GM23338 (cell line): Measurements from ENCODE around the gene MRPL28. TPM values are rescaled to one million over a fixed set of nuclear protein-coding genes. Genes with fewer than 3 reads are reported as not detected.

Experiments
- ATAC-seq: fragments of 200-7000 bp; cut with Tn5 transposase; 3 replicates; pipeline ENCODE4 v1.9.1; 2020
- DNase-seq: peaks from one replicate; pipeline ENCODE4 v3.0.0-alpha.2; 2015; ENCODE audit warnings: low spot score
- H2AFZ ChIP-seq: fragments of 200-600 bp; sonication (generic); 2 replicates; pipeline ENCODE4 v1.8.0; 2016; ENCODE audit warnings: antibody characterized with exemption, mild to moderate bottlenecking, moderate library complexity
- H3F3A ChIP-seq: fragments of 200-600 bp; sonication (generic); replicated peaks from 2 replicates; pipeline ENCODE4 v1.8.0; 2017; ENCODE audit warnings: antibody characterized with exemption, mixed run types, low read depth
- H3K27ac ChIP-seq: fragments of 200-600 bp; sonication (generic); 2 replicates; pipeline ENCODE4 v1.6.1; 2016; ENCODE audit warnings: low read depth
- H3K27me3 ChIP-seq: fragments of 200-600 bp; sonication (generic); 2 replicates; pipeline ENCODE4 v1.8.0; 2016; ENCODE audit warnings: mild to moderate bottlenecking, mixed run types, moderate library complexity; ENCODE audit not compliant: insufficient read depth
- H3K36me3 ChIP-seq: fragments of 200-600 bp; sonication (generic); 2 replicates; pipeline ENCODE4 v1.8.0; 2016; ENCODE audit warnings: mild to moderate bottlenecking; ENCODE audit not compliant: insufficient read depth
- H3K4me1 ChIP-seq: fragments of 200-600 bp; sonication (generic); 2 replicates; pipeline ENCODE4 v1.8.0; 2016; ENCODE audit warnings: mild to moderate bottlenecking, moderate library complexity; ENCODE audit not compliant: insufficient read depth
- H3K4me2 ChIP-seq: fragments of 200-600 bp; sonication (generic); 2 replicates; pipeline ENCODE4 v1.7.1; 2017; ENCODE audit warnings: mixed run types
- H3K4me3 ChIP-seq: fragments of 200-600 bp; sonication (generic); 2 replicates; pipeline ENCODE4 v1.6.1; 2016; ENCODE audit warnings: mixed run types
- H3K79me2 ChIP-seq: fragments of 200-600 bp; sonication (generic); replicated peaks from 2 replicates; pipeline ENCODE4 v1.8.0; 2017; ENCODE audit warnings: mild to moderate bottlenecking; ENCODE audit not compliant: insufficient read depth
- H3K9me2 ChIP-seq: fragments of 200-600 bp; sonication (generic); 2 replicates; pipeline ENCODE4 v1.8.0; 2017; ENCODE audit not compliant: insufficient read depth
- H4K20me1 ChIP-seq: fragments of 200-600 bp; sonication (generic); replicated peaks from 2 replicates; pipeline ENCODE4 v1.8.0; 2017; ENCODE audit warnings: mild to moderate bottlenecking; ENCODE audit not compliant: insufficient read depth
- H3K27ac Mint-ChIP-seq: 2 replicates; pipeline ENCODE4 v1.8.0; 2020; ENCODE audit warnings: inconsistent platforms, mild to moderate bottlenecking, moderate library complexity, mixed read lengths
- H3K27me3 Mint-ChIP-seq: 3 replicates; pipeline ENCODE4 v1.8.0; 2022; ENCODE audit warnings: low read depth, mild to moderate bottlenecking, moderate library complexity, mixed read lengths, inconsistent platforms; ENCODE audit not compliant: insufficient read depth, poor library complexity
- H3K36me3 Mint-ChIP-seq: 3 replicates; pipeline ENCODE4 v1.8.0; 2021; ENCODE audit warnings: low read depth, mild to moderate bottlenecking, inconsistent platforms, moderate library complexity, mixed read lengths
- H3K4me1 Mint-ChIP-seq: 3 replicates; pipeline ENCODE4 v1.8.0; 2020; ENCODE audit warnings: mild to moderate bottlenecking, inconsistent platforms, mixed read lengths
- H3K4me3 Mint-ChIP-seq: 3 replicates; pipeline ENCODE4 v1.8.0; 2021; ENCODE audit warnings: moderate library complexity, mild to moderate bottlenecking, inconsistent platforms, mixed read lengths
- H3K9me3 Mint-ChIP-seq: 3 replicates; pipeline ENCODE4 v1.8.0; 2020; ENCODE audit warnings: moderate library complexity, mild to moderate bottlenecking, inconsistent platforms, mixed read lengths
- CREB1 ChIP-seq: fragments of 250-450 bp; sonication (Bioruptor Pico); IDR thresholded peaks from 2 replicates; pipeline ENCODE4 v1.5.0; 2020; ENCODE audit warnings: low read depth, mild to moderate bottlenecking, moderate library complexity
- EZH2phosphoT487 ChIP-seq: fragments of 200-600 bp; sonication (generic); IDR thresholded peaks from one replicate; pipeline ENCODE4 v1.8.1; 2018; ENCODE audit warnings: antibody characterized with exemption; ENCODE audit not compliant: unreplicated experiment
- JUNB ChIP-seq: IDR thresholded peaks from one replicate; pipeline ENCODE4 v1.6.1; 2016; ENCODE audit warnings: antibody characterized with exemption; ENCODE audit not compliant: unreplicated experiment
- POLR2AphosphoS5 ChIP-seq: IDR thresholded peaks from 2 replicates; pipeline ENCODE4 v1.6.1; 2016; ENCODE audit warnings: antibody characterized with exemption, low read depth
- ZNF114 ChIP-seq: fragments of 250-450 bp; sonication (Bioruptor Pico); IDR thresholded peaks from 2 replicates; pipeline ENCODE4 v1.5.0; 2020; ENCODE audit warnings: mild to moderate bottlenecking, moderate library complexity
- polyA plus RNA-seq: library from polyadenylated mRNA; unstranded; fragments of >200 nt; fragmentation: Nextera tagmentation; extraction: Ambion mirVana; gene quantifications from 2 replicates; pipeline ENCODE4 v1.2.1, GENCODE V29; 2016
- total RNA-seq: library from RNA; depleted of rRNA; stranded (reverse); fragments of >200 nt; shearing (Covaris generic); gene quantifications from 2 replicates; pipeline ENCODE4 v1.2.3, GENCODE V29; 2014
- TF ChIP-seq, protein P1 (sequence below): IDR thresholded peaks from 2 replicates; pipeline ENCODE4 v1.6.1; 2016; ENCODE audit warnings: antibody characterized with exemption

Gene MRPL28
- total and polyA plus RNA-seq, 2 experiments from 2014 or later = 135 to 169 TPM

DNA sequence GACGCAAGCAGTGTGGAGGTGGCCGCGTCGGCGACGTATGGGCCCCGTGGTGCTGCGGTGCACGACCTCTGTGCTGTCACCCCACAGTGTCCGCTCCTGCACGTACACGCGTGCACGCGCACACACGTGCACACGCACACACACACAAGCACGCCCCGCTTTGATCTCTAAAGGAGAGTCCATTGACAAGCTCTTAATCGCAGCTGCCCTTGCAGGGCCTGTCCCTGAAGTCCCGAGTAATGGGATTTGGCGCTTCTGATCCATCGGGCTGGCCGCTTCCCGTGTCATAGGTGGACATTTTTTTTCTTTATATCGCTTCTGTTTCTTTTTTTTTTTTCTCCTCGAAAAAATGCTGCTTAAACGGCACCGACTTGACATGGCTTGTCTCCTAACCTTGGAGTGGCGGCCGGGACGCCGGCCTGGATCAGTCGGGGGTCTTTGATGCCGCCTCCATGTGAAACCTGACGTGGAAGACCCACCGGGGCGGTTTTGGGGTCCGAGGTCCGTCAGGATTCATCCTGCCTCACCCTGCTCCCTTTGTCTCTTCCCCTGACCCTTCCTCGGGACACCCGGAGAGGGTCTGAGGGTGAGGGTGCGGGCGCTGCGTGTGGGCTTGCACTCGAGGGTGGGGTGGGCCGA is 9.5 kb downstream of the MRPL28 start:
- Mint-ChIP-seq H3K9me3 (no peaks in the 10 kb centered on the region), H3K36me3 (no peaks in the 10 kb centered on the region), H3K27me3 (peaks cover 22% of the 10 kb centered on the region), H3K27ac (no peak overlapping the region), H3K4me1 (no peaks in the 10 kb centered on the region), H3K4me3 (no peak overlapping the region; the same call in 2 of the 3 replicates)
- 0 out of 2 replicates have a peak overlapping the region, but pooled peaks have one; percentile 63 for H2AFZ ChIP-seq
- ATAC-seq (no peak), DNase-seq (no peak)
- no peak overlapping the region for H3K4me2 ChIP-seq
- H3K4me1 ChIP-seq = no peaks in the 10 kb centered on the region
- no peaks in the 10 kb centered on the region for H3K36me3 ChIP-seq
- H3K27me3 ChIP-seq = no peaks in the 10 kb centered on the region
- H3K9me2 ChIP-seq = no peaks in the 10 kb centered on the region
- H3K27ac ChIP-seq = no peak overlapping the region
- H3F3A ChIP-seq = 0 out of 2 replicates have a peak, but pooled peaks cover 5% of the 10 kb centered on the region
- no peak overlapping the region for H3K4me3 ChIP-seq
- TF ChIP-seq EZH2phosphoT487 = no peak
- no peaks in the 10 kb centered on the region for H3K79me2 ChIP-seq
- no peaks in the 10 kb centered on the region for H4K20me1 ChIP-seq

DNA sequence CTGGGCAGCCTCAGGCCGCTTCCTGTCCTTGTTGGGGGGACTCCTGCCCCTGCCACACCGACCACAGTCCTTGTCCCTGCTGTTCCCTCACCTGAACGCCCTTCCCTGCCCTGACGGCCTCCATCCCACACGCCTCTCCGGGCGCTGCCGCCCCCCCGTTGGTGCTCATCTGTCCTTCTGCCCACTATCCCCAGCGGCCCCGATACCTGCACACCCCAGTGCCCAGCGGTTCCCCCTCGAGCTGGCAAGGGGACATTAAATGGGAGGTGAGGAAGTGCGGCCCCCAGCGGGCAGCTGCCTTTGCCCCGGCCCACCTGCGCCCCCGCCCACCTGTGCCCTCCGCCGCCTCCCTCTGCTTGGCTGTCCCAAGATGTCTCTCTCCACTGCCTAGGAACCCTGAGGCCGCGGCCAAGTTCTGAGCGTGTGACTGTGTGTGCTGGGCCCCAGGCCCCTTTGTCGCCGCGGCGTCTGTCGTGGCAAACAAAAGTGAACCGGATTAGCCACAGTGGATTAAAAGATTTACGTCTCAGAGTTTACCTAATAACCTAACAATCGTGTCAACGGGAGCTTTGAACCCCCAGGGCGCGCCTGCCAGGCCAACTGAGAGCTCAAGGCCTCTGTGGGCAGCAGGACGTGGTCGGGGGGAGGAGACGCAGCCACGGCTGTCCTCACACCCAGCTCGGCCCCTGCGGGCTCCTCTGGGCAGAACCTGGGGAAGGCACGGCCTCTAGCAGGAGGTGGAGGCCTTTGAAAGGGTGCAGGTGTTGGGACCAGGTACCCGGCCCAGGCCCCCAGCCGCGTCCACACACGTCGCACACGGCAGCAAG is 10.3 kb downstream of the MRPL28 start:
- TF ChIP-seq CREB1 (CRISPR knock-in tag) = no peak
- TF ChIP-seq ZNF114 (CRISPR knock-in tag) = no peak
- no peak for TF ChIP-seq POLR2AphosphoS5
- Histone ChIP-seq H3K27ac (no peak overlapping the region), H2AFZ (no peak overlapping the region), H3K4me3 (no peak overlapping the region), H3K9me2 (no peaks in the 10 kb centered on the region), H3K4me2 (no peak overlapping the region), H3K79me2 (no peaks in the 10 kb centered on the region), H3K36me3 (no peaks in the 10 kb centered on the region), H4K20me1 (no peaks in the 10 kb centered on the region), H3K4me1 (no peaks in the 10 kb centered on the region), H3K27me3 (no peaks in the 10 kb centered on the region), H3F3A (0 out of 2 replicates have a peak, but pooled peaks cover 5% of the 10 kb centered on the region)
- DNase-seq (no peak), ATAC-seq (no peak)
- H3K4me1 Mint-ChIP-seq = no peaks in the 10 kb centered on the region
- no peak overlapping the region for H3K27ac Mint-ChIP-seq
- H3K9me3 Mint-ChIP-seq = no peaks in the 10 kb centered on the region
- peaks cover 15% of the 10 kb centered on the region for H3K27me3 Mint-ChIP-seq
- no peak overlapping the region for H3K4me3 Mint-ChIP-seq
- no peaks in the 10 kb centered on the region for H3K36me3 Mint-ChIP-seq

DNA sequence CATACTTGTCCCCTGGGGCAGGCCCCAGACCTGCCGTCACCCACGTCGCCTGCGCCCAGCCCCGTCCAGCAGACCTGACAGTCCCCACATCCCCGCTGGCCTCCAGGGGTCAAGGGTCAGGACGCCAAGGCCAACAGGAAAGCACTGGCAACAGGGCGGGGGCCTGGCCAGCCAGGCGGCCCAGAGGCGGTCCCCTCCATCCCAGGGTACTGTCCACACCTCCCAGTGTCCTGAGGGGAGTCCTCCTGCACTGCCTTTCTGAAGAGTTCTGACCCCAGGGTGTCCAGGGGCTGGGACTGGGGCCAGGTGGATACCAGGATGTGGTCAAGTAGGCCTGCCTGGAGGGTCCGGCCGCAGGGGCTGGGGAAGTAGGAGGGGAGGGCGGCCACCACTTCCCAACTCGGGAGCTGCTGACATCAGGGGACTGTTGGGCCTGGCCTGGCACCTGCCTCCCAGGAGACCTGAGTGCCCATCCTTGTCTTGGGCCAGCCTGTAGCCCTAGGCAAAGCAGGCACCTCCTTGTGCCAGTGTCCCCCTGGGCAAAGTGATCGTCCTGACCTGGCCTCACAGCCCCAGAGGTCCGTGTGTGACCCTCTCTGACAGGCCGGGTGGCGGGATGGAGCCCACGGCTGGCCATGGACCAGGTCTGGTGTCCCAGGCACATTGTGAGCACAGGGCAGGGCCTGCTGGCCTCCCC is 11.1 kb downstream of the MRPL28 start:
- Histone ChIP-seq H3K36me3 (no peaks in the 10 kb centered on the region), H3K79me2 (no peaks in the 10 kb centered on the region), H3K27ac (no peak overlapping the region), H3K9me2 (no peaks in the 10 kb centered on the region), H3K27me3 (no peaks in the 10 kb centered on the region), H2AFZ (no peak overlapping the region), H3K4me1 (no peaks in the 10 kb centered on the region), H4K20me1 (no peaks in the 10 kb centered on the region), H3K4me2 (no peak overlapping the region), H3F3A (0 out of 2 replicates have a peak, but pooled peaks cover 5% of the 10 kb centered on the region), H3K4me3 (no peak overlapping the region)
- DNase-seq (no peak), ATAC-seq (no peak)
- H3K36me3 Mint-ChIP-seq = no peaks in the 10 kb centered on the region
- no peak overlapping the region for H3K4me3 Mint-ChIP-seq
- H3K27me3 Mint-ChIP-seq = peaks cover 13% of the 10 kb centered on the region
- no peaks in the 10 kb centered on the region for H3K4me1 Mint-ChIP-seq
- TF ChIP-seq, protein P1, sequence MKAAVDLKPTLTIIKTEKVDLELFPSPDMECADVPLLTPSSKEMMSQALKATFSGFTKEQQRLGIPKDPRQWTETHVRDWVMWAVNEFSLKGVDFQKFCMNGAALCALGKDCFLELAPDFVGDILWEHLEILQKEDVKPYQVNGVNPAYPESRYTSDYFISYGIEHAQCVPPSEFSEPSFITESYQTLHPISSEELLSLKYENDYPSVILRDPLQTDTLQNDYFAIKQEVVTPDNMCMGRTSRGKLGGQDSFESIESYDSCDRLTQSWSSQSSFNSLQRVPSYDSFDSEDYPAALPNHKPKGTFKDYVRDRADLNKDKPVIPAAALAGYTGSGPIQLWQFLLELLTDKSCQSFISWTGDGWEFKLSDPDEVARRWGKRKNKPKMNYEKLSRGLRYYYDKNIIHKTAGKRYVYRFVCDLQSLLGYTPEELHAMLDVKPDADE = no peak
- TF ChIP-seq POLR2AphosphoS5 (no peak), CREB1 (CRISPR knock-in tag) (no peak), JUNB (no peak)
- no peaks in the 10 kb centered on the region for H3K9me3 Mint-ChIP-seq
- H3K27ac Mint-ChIP-seq = no peak overlapping the region
